Limb (tissue), 2 donors: ENCODE results near the gene GPRIN3.
"Not testable (repeated sequence)": the region's sequence is repeated elsewhere in the genome, so short reads cannot be mapped to it uniquely, and the experiment has no call there.

ENCODE experiments used
- DNase-seq, 2 donors: peaks; one replicate each; pipeline ENCODE4 v3.0.0-alpha.2; 2016; ENCODE audit errors: extremely low spot score in 2 of 2

GPRIN3 gene

DNA sequence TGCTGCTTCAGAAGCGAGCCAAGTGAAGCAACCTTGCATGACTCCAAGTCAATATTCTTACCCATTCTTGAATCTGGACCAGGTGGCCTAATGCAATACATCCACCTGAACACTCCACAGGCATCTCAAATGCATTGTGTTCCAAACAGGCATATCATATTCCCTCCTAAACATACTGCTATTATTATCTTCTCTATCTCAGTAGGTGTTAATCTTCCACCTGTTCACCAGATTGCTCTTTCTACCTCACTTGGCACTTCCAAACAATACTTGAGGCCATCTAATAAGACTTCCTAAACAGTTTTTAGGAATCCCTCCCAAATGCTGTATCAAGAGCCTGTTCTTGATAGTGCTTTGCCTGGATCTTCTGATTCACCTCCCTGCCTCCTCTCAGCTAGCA, 90.7 kb downstream of the GPRIN3 start:
- no peak for DNase-seq

DNA sequence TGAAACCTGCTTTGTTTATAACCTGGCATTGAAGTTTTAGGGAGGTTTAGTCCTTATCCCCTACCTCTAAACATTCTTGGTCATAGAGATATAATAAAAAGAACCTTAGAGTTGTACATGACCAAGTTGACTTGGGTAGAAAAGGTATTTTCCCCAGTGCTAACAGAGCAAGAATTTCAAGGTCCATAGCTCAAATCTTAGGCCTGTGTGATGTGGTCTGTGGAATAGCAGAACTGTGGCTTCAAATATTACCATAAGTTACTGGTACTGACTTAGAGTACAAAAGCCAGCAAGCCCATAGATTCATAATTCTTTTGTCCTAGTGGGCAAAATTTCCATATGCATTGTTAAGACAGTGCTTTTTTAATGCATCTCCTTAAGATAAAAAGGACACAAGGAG, 91.2 kb downstream of the GPRIN3 start:
- no peak for DNase-seq

DNA sequence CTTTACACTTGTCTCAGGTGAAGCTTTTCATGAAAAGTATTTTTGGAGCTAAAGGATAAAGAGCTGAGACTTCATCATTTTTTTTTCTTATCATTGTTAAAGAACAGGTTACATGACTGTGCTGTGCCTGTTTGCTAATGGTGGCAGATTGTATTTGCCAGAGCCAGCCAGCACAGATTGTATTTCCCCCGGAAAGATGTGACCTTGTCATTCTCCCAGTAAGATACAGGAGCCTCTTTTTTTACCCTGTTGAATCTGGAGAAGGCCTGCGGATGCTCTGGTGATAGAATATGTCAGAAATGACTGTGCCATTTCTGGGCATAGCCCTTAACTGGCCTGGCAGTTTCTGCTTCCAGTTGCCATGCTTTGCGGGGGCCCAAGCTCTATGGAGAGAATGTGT, 91.9 kb downstream of the GPRIN3 start:
- no peak for DNase-seq

DNA sequence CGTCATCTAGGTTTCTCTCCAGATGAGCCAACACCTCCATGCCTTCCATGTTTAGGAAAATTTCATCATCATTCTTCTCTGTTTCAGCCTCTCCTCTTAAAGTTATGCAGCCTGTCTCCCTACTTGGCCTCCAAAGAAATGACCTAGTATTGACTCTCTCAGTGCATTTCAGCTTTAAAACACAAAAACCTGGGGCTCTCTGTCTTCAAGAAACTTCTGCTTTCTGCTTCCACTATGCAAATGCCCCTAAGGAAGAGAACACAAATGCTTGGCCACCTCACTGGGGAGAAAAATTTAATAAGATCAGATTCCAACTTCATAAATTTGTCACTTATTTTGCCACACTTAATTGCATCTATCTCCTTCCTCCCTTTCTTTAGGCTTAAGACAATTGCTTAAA, 93.3 kb downstream of the GPRIN3 start:
- no peak for DNase-seq

DNA sequence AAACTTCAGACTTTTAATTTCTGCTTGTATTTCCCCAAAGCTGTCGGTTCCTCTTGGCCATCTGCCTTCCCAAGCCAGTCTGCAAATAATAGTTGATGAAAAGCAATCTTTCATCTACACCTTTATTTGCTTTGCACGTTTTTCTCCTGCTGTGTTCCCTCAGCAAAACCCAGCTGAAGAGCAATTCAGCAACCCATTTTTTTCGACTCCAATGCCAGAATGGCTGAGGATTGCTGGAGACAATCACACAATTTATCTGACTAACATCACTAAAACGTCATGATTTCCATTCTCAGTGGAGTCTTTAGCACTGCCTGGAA, 94.3 kb downstream of the GPRIN3 start:
- no peak for DNase-seq

DNA sequence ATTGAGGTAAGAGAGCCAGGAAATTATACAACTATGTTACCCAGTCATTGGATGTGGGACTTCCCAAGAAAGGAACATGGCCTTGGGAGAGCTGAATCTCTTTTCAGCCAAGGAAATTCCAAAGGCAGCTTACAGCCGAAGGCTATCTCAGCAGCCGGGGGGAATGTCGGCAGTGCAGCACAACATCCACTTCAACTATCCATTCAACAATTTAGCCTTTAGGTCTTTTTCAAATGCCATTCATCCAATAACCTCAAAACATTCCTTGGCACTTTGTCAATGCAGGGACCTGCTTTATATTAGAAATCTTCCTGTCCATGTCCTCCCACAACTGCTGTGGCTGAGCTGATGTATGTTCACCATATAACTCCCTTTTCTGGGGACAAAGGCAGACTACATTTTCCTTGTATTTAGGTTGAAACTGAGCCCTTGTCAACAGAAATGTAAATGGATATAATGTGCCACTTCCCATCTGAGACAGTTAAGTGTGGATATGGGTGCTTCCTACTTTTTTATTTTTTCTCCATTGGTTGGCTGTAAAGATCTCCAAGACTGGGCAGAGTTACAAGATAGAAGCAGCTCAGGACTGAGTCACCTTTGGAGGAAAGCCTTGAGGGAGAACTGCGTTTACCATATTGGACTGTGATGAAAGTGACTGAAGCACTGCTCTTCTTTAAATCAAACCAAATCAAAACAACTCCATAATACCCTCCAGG, 94.8 kb downstream of the GPRIN3 start:
- DNase-seq = no peak

DNA sequence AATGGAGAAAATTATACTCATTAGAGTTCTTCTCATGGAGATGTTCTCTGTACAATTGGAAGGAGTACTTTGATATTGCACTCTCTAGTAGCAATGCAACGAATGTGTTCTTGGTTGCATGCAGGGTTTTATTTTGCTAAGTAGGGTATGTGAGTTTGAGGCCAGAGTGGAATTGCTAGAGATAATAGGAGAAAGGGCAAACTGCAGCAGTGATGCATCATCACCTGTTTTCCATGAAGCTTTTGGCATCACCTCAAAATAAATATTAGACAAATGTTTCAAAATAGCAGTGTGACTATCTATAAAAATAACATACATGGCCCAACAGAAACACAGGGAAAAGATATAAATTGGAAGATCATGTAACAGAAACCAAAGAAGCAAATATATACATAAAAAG, 103.0 kb downstream of the GPRIN3 start:
- DNase-seq = no peak

DNA sequence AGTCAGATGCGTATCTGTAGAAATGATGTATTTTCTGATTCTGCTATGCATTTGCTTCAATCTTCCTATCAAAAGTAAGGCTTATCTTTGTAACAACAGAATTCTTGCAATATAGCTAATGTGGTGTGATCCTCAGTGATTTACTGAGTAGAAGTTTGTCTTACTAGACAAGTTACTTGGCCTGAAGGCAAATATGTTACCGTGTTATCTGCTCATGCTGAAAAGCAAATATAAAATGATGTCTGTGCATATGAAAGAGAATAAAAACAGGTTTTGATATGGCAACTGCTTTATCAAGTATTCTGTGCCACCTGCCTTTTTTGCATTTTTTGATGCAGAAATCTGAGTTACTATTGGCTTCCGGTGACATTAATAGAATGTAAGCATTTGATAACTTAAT, 103.7 kb downstream of the GPRIN3 start:
- DNase-seq = no peak

DNA sequence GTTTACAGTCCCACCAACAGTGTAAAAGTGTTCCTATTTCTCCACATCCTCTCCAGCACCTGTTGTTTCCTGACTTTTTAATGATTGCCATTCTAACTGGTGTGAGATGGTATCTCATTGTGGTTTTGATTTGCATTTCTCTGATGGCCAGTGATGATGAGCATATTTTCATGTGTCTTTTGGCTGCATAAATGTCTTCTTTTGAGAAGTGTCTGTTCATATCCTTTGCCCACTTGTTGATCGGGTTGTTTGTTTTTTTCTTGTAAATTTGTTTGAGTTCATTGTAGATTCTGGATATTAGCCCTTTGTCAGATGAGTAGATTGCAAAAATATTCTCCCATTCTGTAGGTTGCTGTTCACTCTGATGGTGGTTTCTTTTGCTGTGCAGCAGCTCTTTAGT, 108.2 kb downstream of the GPRIN3 start:
- not testable (repeated sequence) for DNase-seq

DNA sequence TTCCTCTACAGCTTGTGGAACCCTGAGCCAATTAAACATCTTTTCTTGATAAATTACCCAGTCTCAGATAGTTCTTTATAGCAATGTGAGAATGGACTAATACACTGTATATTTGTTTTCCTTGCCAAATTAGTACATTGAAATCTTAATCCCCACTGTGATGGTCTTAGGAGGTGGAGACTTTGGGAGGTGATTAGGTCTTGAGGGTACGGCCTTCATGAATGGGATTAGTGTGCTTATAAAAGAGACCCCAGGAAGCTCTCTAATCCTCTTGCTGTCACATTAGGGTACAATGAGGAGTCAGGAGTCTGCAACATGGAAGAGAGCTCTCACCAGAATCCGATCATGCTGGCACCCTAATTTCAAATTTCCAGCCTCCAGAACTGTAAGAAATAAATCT, 109.7 kb downstream of the GPRIN3 start:
- DNase-seq = no peak

DNA sequence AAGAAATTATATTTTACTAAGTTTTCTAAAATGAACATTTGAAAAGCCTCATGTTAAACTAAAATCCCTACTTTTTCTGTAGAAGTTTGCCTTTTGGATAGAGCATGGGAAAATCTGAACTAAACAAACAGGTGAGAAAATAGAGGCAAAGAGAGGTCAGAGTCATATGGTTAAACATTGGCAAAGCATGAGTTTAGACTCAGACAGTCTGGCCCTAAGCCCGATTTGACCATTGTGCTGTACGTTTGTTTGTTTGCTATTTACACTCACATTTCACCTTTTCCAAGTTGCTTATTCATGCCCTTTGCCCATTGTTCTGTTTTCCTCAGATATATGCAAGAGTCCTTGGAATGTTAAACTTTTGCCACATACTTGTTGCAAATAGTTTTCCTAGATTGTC, 110.9 kb downstream of the GPRIN3 start:
- no peak for DNase-seq

DNA sequence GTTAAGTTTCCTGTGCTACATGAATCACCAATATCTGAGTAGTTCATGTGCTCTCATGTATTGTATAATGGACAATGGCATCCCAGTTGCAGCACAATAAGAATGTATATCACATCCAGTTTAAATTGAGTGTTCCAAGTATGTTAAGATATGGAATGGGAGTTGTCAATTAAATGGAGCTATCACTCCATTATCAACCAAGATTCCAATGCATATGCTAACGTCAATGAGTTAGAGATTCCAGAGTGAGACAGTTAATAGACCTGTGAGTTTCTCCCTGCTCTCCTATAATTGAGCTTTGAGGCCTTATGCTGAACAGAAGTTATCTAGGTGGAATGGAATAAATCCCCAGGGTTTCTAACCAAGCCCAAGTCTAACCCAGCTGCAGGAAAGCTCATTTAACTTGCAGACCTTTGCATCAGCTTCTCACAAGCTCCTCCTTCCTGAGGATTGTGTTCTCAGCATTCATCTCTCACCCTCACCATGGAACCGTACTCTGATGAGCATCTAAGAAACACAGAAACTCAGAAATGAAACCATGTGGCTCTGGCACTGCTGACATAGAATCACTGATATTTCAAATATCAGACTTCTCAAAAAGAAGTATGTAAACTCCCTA, 111.4 kb downstream of the GPRIN3 start:
- DNase-seq = no peak

DNA sequence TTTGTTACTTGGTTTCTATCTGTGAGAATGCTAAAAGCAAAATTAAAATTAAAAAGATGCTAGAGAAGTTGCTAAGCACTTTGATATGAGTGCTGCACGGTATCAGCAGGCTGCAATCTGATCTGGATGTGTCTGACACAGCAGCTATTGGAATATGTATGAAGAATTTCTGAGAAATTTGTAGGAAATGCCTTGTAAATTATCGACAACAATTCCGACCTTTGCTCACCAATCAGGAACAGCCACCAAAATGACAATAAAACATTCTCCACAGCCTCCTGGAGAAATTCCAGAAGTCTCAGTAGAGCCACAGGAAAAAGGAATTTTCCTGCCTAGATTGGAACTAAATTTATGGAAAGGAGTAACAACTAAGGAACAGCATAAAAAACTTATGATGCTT, 113.8 kb downstream of the GPRIN3 start:
- DNase-seq = no peak
